ENCODE results near the gene MAP3K14. TPM values are rescaled to one million over a fixed set of nuclear protein-coding genes. Genes with fewer than 3 reads are reported as not detected.

MAP3K14 gene
- total RNA-seq, 1 experiment from 2014 or later, result 7.8 TPM

DNA sequence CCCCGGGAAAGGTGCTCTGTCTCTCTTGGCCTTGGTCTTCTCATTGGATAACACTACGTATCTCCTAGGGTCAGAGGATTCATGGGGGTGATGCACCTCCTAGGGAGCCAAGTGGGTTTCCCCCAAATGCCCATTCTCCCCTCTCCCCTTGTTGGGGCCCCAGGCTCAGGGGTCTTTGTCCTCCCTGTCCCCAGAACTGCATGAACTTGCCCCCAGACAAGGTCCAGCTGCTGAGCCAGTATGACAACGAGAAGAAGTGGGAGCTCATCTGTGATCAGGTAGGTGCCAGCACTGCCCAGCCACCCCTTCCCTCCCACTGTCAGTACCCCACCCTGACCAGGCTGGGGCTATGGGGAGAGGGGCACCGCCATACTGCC, 86.4 kb downstream of the MAP3K14 start:
- H3K9me3 ChIP-seq (ENCODE audit: control insufficient read depth, low read depth, low read length), result no peaks in the 10 kb centered on the region
- no peak overlapping the region for H3K4me2 ChIP-seq (ENCODE audit: insufficient read depth, insufficient read length, low read length)
- H3K23ac ChIP-seq (ENCODE audit: insufficient read length, low read depth, low read length), result no peak overlapping the region
- TF ChIP-seq, protein P1, sequence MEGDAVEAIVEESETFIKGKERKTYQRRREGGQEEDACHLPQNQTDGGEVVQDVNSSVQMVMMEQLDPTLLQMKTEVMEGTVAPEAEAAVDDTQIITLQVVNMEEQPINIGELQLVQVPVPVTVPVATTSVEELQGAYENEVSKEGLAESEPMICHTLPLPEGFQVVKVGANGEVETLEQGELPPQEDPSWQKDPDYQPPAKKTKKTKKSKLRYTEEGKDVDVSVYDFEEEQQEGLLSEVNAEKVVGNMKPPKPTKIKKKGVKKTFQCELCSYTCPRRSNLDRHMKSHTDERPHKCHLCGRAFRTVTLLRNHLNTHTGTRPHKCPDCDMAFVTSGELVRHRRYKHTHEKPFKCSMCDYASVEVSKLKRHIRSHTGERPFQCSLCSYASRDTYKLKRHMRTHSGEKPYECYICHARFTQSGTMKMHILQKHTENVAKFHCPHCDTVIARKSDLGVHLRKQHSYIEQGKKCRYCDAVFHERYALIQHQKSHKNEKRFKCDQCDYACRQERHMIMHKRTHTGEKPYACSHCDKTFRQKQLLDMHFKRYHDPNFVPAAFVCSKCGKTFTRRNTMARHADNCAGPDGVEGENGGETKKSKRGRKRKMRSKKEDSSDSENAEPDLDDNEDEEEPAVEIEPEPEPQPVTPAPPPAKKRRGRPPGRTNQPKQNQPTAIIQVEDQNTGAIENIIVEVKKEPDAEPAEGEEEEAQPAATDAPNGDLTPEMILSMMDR (conservative IDR thresholded peaks at IDR 0.05), result no peak
- H3K36me3 Mint-ChIP-seq (ENCODE audit: insufficient read depth in 1 of 3, low read depth in 3 of 3), result no peaks in the 10 kb centered on the region
- H3K23me2 ChIP-seq (ENCODE audit: insufficient read length, low read depth, low read length, poor library complexity, severe bottlenecking), result no peaks in the 10 kb centered on the region
- H2BK120ac ChIP-seq (ENCODE audit: low read depth, low read length, poor library complexity, severe bottlenecking), result no peak overlapping the region
- no peak overlapping the region for H2BK12ac ChIP-seq (ENCODE audit: insufficient read length, low read depth, low read length)
- H3K4me1 ChIP-seq (ENCODE audit: insufficient read depth, low read length), result no peaks in the 10 kb centered on the region; the same call in 1 of the 2 replicates
- H3T11ph ChIP-seq (ENCODE audit: low read length), result no peak overlapping the region
- H4K91ac ChIP-seq (ENCODE audit: insufficient read length, low read depth, low read length), result no peak overlapping the region
- no peak overlapping the region for H3K4ac ChIP-seq (ENCODE audit: low read depth, low read length)
- no peak overlapping the region for H3K4me3 Mint-ChIP-seq
- no peak overlapping the region for H2BK15ac ChIP-seq (ENCODE audit: low read depth, low read length)
- no peaks in the 10 kb centered on the region for H3K79me2 ChIP-seq (ENCODE audit: insufficient read depth, low read length)
- no peak overlapping the region for H4K8ac ChIP-seq (replicated peaks; ENCODE audit: insufficient read length, low read depth, low read length)
- H3K79me1 ChIP-seq (ENCODE audit: insufficient read depth, low read depth, low read length, poor library complexity, severe bottlenecking), result no peaks in the 10 kb centered on the region
- WGBS (ENCODE audit: extremely low coverage, insufficient read length, low lambda C conversion rate), result no CpG with 5 or more reads among the region's 4 CpGs
- H3K27me3 ChIP-seq (ENCODE audit: insufficient read depth, low read length), result no peaks in the 10 kb centered on the region
- no peak overlapping the region for H2BK20ac ChIP-seq (ENCODE audit: low read depth, low read length, poor library complexity, severe bottlenecking)
- H3K18ac ChIP-seq (ENCODE audit: insufficient read length, low read depth, low read length), result no peak overlapping the region
- H3K4me1 Mint-ChIP-seq, result peaks cover 23 to 58% of the 10 kb centered on the region in 2 experiments
- H4K5ac ChIP-seq (ENCODE audit: insufficient read length, low read depth, low read length), result no peak overlapping the region
- no peak overlapping the region for H3K14ac ChIP-seq (ENCODE audit: insufficient read depth, low read length)
- no peak overlapping the region for H3K9ac ChIP-seq (ENCODE audit: extremely low read depth, insufficient read length, low read length)
- DNase-seq, result no peak
- H2AFZ ChIP-seq (ENCODE audit: low read length), result no peak overlapping the region
- no peak overlapping the region for H3K27ac ChIP-seq (ENCODE audit: insufficient read length, low read depth, low read length)
- no peak overlapping the region for H3K56ac ChIP-seq (ENCODE audit: insufficient read length, low read depth, low read length)
- no peak overlapping the region; a peak in 1 of 7 replicates for H3K27ac Mint-ChIP-seq
- H3K27me3 Mint-ChIP-seq (ENCODE audit: low read depth), result peaks cover 21% of the 10 kb centered on the region
- no peak overlapping the region for H2BK5ac ChIP-seq (ENCODE audit: insufficient read length, low read length)
- H4K20me1 ChIP-seq (ENCODE audit: control insufficient read depth, insufficient read depth, insufficient read length), result no peaks in the 10 kb centered on the region
- no peak overlapping the region for H2AK5ac ChIP-seq (ENCODE audit: insufficient read length, low read length)
- no peaks in the 10 kb centered on the region; a peak in 2 of 5 replicates for H3K9me3 Mint-ChIP-seq
